Pancreas (tissue), 10 donors: ENCODE data around the gene SLC17A7. TPM values are rescaled to one million over a fixed set of nuclear protein-coding genes. Genes with fewer than 3 reads are reported as not detected.
A peak's percentile ranks its signal among the peaks of the same experiment; 100 is the strongest.

Experiments
- ATAC-seq, 4 donors: fragments of 200-7000 bp; cut with Tn5 transposase; one replicate each; pipeline versions ENCODE4 v1.8.0 to v1.9.1; 2020; ENCODE audit warnings: mild to moderate bottlenecking in 4 of 4, moderate library complexity in 4 of 4
- DNase-seq, 6 donors: peaks; one replicate each; pipeline ENCODE4 v3.0.0-alpha.2; 2020
- FAIRE-seq: peaks from 2 replicates; lab custom pipeline; 2012; peaks lifted over from hg19 to GRCh38; lab: Jason Lieb, UNC
- H3K27ac ChIP-seq, 4 donors: fragments of 200-600 bp; sonication (generic); 1 replicate in 3 of 4; 2 replicates in 1 of 4; pipeline versions ENCODE4 v1.5.0 to v1.8.0; 2020
- H3K27me3 ChIP-seq, 4 donors: fragments of 200-600 bp; one replicate each; pipeline ENCODE4 v1.8.0; 2021
- H3K36me3 ChIP-seq, 3 donors: fragments of 200-600 bp; sonication (generic) in 1 of 3; one replicate each; pipeline versions ENCODE4 v1.5.0 to v1.8.0; 2020 to 2021
- H3K4me1 ChIP-seq, 3 donors: fragments of 200-600 bp; one replicate each; pipeline ENCODE4 v1.8.0; 2021
- H3K4me3 ChIP-seq, 4 donors: fragments of 200-600 bp; sonication (generic) in 2 of 4; one replicate each; pipeline versions ENCODE4 v1.5.0 to v1.8.0; 2020 to 2021
- H3K9me3 ChIP-seq, 4 donors: fragments of 200-600 bp; one replicate each; pipeline ENCODE4 v1.8.0; 2021
- CTCF ChIP-seq, 4 donors: fragments of 200-600 bp; sonication (generic) in 3 of 4; IDR thresholded peaks; one replicate each; pipeline versions ENCODE4 v1.5.0 to v1.8.0; 2021; ENCODE audit warnings: antibody characterized with exemption in 4 of 4
- WGBS, 2 donors: extraction: QIAGEN DNeasy Blood & Tissue Kit; methylation state at CpG; one replicate each; pipeline ENCODE4 v1.1.7; 2013; 5-methylcytosine and 5-hydroxymethylcytosine counted together
- intact Hi-C, 3 donors: fragments of 100-400 bp; cut with DNase I; formaldehyde crosslinking; loops; one replicate each; pipeline versions ENCODE4 v1.11.1 to v1.14.2; 2022
- polyA plus RNA-seq, 2 donors: library from polyadenylated mRNA; stranded (reverse); fragments of 200-250 nt; gene quantifications; one replicate each; pipeline ENCODE4 v1.2.3, GENCODE V29; 2013
- total RNA-seq, 6 donors: library from RNA; stranded (reverse); fragmentation: NEBNext Ultra II Directional in 4 of 6; extraction: Animal tissue kit (Norgen Biotek cat#: 25700) in 4 of 6; gene quantifications; one replicate each; pipeline versions ENCODE4 v1.2.1 to v1.2.4, GENCODE V29; 2021 to 2023
- donor health status: healthy with polysubstance abuse.
- donor health status: DM: no; HTN: no; CAD: no; lungs with moderate emphysema.
- donor health status: DM: no; HTN: no; CAD: no.
- donor health status: control.
- donor health status: control.
- donor health status: Bipolar disorder and iron deficiency.
- donor health status: DM: yes; HTN: yes; CAD: no.
- donor health status: DM: no; HTN: no; CAD: no.
- donor health status: DM: no; HTN: no; CAD: no.
- donor health status: DM: yes; HTN: yes; CAD: no.

SLC17A7 gene
- total and polyA plus RNA-seq, 8 donors, result 0.13 to 0.53 (median 0.31) TPM; not detected in 1

DNA sequence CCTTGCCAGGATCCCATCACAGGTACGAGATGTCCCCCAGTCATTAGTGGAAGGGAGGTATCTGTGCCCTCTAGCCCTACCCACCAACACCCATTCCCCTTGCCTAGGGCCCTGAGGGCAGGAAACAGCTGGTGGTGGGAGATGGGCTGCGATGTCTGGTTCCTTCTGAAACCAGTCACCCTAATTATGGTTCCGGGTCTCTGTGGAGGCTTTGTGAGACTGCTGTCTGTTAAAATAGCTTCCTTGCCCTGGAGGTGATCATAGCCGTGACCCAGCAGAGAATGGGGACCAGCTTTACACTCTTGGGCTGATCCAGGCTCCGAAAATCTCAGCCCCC is 17.2 kb upstream of the SLC17A7 start:
- Histone ChIP-seq H3K36me3 (peaks cover 0 to 12% (median 0%) of the 10 kb centered on the region in 3 donors), H3K4me3 (no peak overlapping the region), H3K27me3 (no peaks in the 10 kb centered on the region), H3K27ac (peak overlapping the region in 1 of 4 donors; percentile 5), H3K4me1 (peaks cover 0 to 4% (median 0%) of the 10 kb centered on the region in 3 donors), H3K9me3 (no peaks in the 10 kb centered on the region)
- intact Hi-C loops, result no loop called here
- WGBS, 2 donors, result 93 to 95% methylated on average over 5 of the region's 5 CpGs
- FAIRE-seq, result no peak
- no peak for DNase-seq
- no peak for ATAC-seq
- no peak for TF ChIP-seq CTCF (IDR thresholded peaks at IDR 0.05)

DNA sequence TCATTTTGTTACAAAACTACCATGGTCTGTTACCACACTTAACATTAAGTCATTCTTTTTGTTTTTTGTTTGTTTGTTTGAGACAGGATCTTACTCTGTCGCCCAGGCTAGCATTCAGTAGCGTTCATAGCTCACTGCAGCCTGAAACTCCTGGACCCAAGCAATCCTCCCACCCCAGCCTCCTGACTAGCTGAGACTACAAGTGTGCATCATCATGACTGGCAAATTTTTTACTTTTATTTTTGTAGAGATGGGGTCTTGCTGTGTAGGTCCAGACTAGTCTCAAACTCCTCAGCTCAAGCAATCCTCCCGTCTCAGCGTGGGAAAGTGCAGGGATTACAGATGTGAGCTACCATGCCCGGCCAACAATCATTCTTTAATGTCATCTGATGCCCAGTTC is 15.0 kb upstream of the SLC17A7 start:
- Histone ChIP-seq H3K4me1 (peaks cover 0 to 4% (median 0%) of the 10 kb centered on the region in 3 donors), H3K27ac (peak overlapping the region in 1 of 4 donors; percentile 41), H3K27me3 (no peaks in the 10 kb centered on the region), H3K9me3 (no peaks in the 10 kb centered on the region), H3K36me3 (peaks cover 0 to 12% (median 0%) of the 10 kb centered on the region in 3 donors), H3K4me3 (no peak overlapping the region)
- ATAC-seq, result no peak
- WGBS, 2 donors, result 86 to 92% methylated on average over 5 of the region's 5 CpGs
- TF ChIP-seq CTCF (IDR thresholded peaks at IDR 0.05), result no peak
- no peak for FAIRE-seq
- intact Hi-C loops, result no loop called here
- DNase-seq, result no peak

- Histone ChIP-seq H3K36me3 (peaks cover 0 to 12% (median 0%) of the 10 kb centered on the region in 3 donors), H3K4me1 (peaks cover 0 to 4% (median 0%) of the 10 kb centered on the region in 3 donors), H3K27ac (no peak overlapping the region), H3K4me3 (no peak overlapping the region), H3K27me3 (no peaks in the 10 kb centered on the region), H3K9me3 (no peaks in the 10 kb centered on the region)
- intact Hi-C loops, result no loop called here
- ATAC-seq, result no peak
- no peak for TF ChIP-seq CTCF (IDR thresholded peaks at IDR 0.05)
- DNase-seq, result no peak
- 70 to 82% methylated on average over 5 of the region's 5 CpGs for WGBS, 2 donors
- FAIRE-seq, result no peak
Observed at GRCh38 chr19:49455773-49456172, 14.4 kb upstream of the SLC17A7 start.

GRCh38 chr19:49453757-49454240 is 12.5 kb upstream of the SLC17A7 start:
- no peak for ATAC-seq
- H3K36me3 ChIP-seq, result no peaks in the 10 kb centered on the region
- H3K27me3 ChIP-seq, result no peaks in the 10 kb centered on the region
- H3K27ac ChIP-seq, result peak overlapping the region; percentile 85 to 95 (median 88)
- 26 to 31% methylated on average over 10 of the region's 10 CpGs for WGBS, 2 donors
- TF ChIP-seq CTCF (IDR thresholded peaks at IDR 0.05), result no peak
- H3K4me3 ChIP-seq, result peak overlapping the region; percentile 41 to 63 (median 54)
- FAIRE-seq, result no peak
- intact Hi-C loops, result no loop called here
- no peaks in the 10 kb centered on the region for H3K9me3 ChIP-seq
- no peak for DNase-seq
- H3K4me1 ChIP-seq, result peaks cover 0 to 7% (median 5%) of the 10 kb centered on the region in 3 donors

- FAIRE-seq (no peak), ATAC-seq (peak; percentile 86 to 91 (median 87)), DNase-seq (peak; percentile 97 to 99 (median 98))
- Histone ChIP-seq H3K4me1 (peaks cover 0 to 7% (median 5%) of the 10 kb centered on the region in 3 donors), H3K27ac (peak within 1 kb of the TSS; percentile 85 to 95 (median 88)), H3K36me3 (no peaks in the 10 kb centered on the region), H3K27me3 (no peaks in the 10 kb centered on the region), H3K9me3 (no peaks in the 10 kb centered on the region), H3K4me3 (peak within 1 kb of the TSS; percentile 41 to 63 (median 54))
- intact Hi-C loops, result no loop called here
- WGBS, 2 donors, result 0 to 1% methylated on average over 66 of the region's 66 CpGs
- no peak for TF ChIP-seq CTCF (IDR thresholded peaks at IDR 0.05)
Observed at GRCh38 chr19:49453013-49453756, 11.9 kb upstream of the SLC17A7 start, which contains the start of gene ALDH16A1. ALDH16A1 (plus strand) TSS chr19:49453225; CDS start chr19:49453332, 107 bp downstream.
